Stimulated activated CD4-positive, alpha-beta T cell treated with anti-CD3 and anti-CD28 coated beads, TNF-alpha, amount 100 ng/mL, for 24 hours (primary cell): ENCODE data around the gene RAB3C.

ENCODE experiments used
- DNase-seq, 3 experiments: peaks; one replicate each; pipeline ENCODE4 v3.0.0-alpha.2; 2020; ENCODE audit warnings: low read depth in 3 of 3

The RAB3C gene

DNA sequence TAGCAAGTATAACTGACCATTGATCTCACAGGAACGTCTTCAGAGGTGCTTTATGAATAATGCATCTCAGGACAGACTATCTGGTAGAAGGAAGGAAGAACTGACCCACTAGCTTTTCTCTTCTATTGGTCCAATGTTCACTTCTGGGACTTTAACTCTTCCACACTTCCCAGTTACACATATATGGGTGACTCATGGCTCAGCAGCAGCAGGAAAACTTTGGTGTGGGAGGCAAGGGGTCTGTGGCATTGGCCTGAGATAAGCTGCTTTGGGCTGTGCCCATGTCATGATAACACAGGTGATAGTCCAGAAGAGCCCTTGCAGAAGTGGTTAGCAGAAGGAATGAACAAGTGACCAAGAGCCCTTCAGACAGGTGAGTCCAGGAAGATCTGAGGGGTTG, 148.8 kb downstream of the RAB3C start:
- DNase-seq, result no peak

DNA sequence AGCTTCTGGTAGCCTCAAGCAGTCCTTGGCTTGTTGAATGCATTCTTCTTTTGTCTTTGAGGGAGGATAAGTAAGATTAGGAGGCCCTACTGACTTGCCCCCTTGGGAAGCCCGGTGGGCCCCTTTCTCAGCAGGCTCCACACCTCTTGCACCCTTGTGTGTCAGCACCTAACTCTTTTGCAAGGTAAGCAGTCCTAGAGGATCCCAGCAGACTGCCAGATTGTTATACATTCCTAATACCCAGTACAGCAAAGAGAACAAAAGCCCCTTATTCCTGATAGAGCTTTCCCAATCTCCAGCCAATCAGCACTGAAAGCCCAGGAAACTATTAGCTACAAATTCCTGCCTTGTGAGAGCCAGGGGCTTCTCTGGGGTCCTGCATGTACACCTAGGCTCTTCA, 152.8 kb downstream of the RAB3C start:
- DNase-seq, result no peak

DNA sequence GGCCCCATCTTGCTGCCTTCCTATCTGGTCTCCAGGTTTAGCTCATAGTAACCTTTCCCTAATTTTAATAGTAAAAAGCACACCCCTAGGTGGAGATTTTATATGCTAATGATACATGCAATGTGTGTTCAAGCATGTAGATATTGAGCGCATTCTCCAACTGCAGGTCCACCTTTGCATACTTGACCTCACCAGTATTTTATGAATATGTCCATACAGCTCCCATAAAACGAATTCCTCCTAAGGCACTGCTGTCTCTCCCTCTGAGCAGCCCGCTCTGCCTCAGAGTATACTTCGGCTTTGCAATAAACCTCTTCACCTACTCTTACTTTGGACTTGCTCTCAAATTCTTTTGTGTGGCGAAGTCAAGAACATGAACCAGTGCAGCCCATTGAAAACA, 153.3 kb downstream of the RAB3C start:
- DNase-seq, result no peak

DNA sequence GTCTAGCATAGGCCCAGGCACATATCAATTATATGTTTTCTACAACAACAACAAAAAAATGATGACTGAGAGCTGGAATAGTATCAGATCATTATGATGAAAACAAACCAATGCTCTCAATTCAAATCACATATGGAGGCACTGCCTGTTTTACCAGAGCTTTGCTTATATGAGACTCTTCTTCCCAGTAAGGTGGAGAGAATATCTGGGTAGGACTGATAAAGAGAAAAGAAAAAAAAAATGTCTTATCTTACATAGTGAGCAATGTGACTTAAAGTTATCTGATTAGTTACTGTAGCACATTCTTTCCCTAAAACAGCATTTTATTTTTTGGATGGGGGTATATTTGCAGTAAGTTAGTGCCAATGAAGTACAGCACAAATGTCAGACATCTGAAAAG, 154.8 kb downstream of the RAB3C start:
- DNase-seq, result no peak

DNA sequence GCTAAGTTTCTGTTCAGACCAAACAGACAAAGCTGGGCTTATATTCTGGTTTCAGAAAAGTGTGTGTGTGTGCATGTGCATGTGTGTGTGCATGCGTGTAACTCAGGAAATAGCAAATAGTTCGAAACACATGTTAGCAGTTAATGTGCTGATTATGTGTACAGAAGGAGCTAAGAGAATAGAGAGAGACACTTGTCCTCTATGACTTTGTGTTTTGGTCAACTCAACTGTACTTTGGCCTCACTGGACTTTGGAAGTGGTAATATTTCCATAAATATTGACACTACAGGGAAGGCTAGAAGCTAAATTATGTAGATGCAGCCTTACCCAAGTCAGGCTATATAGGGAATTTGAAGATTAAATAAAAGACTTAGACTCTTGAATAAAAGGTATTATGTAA, 155.5 kb downstream of the RAB3C start:
- DNase-seq, result no peak

DNA sequence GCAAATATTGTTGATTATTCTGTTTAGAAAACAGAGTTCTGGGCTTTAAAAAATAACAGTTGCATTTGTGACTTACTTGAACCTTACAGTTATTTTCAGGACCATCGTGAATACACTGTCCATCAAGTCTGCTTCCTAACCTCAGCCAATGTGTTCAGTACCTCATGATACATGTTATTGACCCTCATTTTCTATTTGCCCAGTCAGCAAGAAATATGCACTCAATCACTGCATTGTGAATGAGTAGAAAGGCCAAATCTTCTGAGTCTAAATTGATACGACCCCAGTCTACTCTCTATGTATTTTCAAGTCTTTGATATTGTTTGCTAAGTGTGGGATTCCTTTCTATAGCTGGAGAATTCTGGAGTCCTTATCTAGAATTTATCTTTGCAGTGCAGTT, 156.2 kb downstream of the RAB3C start:
- no peak for DNase-seq

DNA sequence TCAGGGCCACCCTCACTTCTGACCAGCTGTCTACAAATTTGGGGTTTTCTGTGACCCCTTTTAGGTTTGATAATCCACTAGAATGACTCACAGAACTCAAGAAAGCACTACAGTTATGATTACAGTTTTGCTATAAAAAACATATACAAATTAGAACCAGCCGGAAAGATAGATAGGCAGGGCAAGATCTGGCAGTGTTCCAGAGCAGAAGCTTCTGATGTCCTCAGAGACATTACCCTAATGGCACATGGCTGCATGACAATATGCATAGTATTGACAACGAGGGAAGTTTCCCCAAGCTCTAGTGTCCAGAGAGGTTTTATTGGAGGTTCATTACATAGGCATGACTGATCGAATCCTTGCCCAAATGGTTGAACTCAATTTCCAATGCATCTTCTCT, 158.1 kb downstream of the RAB3C start:
- no peak for DNase-seq

DNA sequence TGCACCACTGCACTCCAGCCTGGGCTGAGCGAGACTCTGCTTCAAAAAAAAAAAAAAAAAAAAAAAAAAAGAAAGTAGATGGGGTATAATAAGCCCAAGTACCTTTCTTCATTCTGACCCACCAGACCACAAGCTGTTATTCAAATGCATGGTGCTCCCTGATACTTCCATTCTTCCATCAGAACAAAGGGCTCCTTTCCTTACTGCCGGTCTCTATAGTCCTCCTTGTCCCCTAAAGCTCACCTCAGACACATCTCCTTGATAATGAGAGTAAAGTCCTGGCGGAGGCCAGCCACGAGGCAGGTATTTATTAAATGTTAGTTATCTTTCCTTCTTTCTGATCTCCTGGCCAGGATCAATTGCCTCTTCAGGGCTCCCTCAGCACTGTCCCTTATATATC, 162.5 kb downstream of the RAB3C start:
- no peak for DNase-seq

DNA sequence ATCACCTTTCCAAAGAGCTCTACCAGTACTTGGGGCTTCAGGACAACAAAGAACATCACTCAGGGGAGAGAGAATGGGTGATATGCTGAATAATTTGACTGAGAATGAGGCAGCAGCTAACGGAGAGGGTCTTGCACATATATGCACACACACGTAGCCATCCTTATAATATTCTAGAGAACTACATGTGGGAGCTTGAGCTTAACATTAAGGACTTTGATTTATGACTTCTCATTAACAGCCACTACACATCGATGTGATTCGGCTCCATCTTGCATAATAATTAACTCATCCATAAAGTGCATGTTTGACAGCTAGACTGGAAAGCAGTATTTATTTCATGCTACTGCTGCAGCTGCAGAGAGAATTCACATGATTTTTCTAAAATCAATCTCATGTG, 163.4 kb downstream of the RAB3C start:
- no peak for DNase-seq

DNA sequence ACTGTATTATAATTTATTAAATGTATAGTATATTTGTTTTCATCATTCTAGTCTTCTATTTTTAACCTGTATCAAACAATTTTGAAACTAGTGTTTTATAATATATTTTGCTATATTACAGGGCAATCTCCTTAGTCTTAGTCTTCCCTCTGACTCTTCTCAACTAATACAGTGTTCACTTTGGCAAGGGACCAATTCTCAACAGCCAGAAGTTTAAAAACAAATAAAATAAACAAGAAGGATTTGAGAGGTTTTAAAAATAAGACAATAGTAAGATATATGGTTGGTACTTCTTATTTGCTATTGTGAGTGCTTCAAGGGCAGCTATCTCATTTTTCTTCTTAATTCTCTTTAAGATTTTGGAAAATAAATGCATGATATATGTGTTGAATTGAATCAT, 167.2 kb downstream of the RAB3C start:
- DNase-seq, result no peak

DNA sequence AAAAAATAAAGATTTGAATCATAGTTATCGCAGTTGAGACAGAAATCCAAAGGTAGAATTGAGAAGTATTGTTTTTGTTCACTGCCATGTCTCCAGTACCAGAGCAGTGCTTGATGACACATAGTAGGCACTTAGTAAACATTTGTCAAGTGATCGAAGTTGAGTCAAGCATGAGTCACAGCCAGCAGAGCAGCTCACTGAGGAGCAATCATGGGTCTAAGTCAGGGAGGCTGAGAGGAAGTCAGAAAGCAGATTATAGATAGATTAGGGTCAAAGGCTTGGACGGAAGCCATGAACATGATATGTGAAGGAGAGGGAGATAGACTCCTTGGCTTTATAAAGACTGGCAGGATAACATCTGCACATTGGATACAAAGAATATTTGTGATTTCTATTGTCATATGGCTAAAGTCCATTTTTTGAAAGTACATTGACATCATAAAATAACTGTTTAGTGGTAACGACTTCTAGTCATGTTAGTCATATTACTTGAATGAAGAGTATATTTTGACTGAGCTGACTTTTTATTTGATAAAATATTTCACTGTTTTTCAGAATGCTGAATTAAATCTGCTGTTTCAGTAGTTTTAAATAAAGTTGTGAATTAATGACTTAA, 168.5 kb downstream of the RAB3C start:
- DNase-seq, result no peak

DNA sequence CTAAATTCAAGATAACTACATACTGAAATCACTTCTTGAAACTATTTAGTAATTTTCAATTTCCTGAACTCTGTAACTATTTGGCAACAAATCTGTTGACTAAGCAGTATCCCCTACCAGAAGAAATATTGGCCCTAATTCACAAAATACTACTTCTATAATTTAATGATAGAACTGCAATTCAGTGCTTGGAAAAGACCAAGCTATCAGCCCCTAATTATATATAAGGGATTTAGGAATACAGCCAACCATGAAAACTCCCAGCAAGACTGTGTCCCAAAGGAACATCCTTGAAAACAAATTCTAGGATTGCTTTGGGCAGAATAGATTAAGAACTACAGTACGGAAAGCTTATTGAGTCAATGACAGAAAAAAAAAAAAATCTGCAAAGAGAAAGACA, 169.2 kb downstream of the RAB3C start:
- DNase-seq, result no peak

DNA sequence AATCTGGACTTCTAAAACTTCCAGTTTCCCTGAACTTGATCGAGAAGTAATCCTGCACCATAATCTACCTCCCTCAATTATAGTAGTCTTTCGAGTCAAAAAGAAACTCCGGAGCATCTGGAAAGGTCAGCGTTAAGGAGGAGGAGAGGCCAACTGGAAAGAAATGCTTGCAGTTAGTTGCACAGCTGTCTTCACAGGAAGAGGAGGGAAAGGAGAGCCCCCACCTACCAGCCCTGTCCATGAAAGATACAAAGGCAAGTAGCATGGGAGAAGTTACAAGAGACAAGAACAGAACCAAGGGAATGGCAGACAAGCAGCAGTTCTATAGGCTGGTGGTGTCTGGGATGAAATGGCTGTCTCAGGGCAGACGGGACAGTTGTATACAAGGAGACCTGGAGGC, 170.6 kb downstream of the RAB3C start:
- no peak for DNase-seq

DNA sequence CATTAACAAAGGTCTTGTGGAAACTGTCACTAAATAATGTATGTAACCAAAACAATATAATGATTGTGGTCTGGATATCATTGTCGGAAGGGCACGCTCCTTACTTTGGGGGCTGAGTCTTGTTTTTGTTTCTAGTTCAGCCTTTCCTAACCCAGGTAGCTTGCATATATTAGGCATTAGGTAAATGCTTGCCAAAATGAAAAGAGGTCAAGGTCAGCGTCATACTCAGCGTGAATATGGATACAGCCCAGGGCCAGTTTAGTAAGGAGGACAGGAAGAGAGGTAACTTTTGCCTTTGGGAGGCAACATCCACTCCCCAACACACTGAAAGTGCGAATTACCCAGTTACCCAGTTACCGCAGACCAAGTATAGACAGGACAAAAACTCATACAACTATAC, 171.4 kb downstream of the RAB3C start:
- DNase-seq, result no peak

DNA sequence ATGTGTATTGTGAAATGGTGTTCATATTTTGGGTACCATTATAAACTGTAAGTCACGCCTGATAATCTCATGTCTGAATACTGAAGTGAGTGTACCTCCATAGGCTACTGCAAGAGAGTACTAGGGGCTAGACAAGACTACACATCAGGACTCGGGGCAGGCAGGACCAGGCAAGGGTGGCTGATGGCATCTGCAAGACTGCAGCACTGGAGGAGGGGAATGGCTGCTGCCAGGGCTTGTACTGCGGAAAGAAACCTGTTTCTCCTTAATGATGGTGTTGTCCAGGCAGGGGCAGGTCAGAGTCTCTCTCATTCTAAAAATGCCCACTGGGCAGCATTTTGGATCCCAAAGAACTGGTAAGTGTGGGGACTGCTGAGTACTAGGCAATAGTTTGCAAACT, 172.5 kb downstream of the RAB3C start:
- DNase-seq, result no peak

DNA sequence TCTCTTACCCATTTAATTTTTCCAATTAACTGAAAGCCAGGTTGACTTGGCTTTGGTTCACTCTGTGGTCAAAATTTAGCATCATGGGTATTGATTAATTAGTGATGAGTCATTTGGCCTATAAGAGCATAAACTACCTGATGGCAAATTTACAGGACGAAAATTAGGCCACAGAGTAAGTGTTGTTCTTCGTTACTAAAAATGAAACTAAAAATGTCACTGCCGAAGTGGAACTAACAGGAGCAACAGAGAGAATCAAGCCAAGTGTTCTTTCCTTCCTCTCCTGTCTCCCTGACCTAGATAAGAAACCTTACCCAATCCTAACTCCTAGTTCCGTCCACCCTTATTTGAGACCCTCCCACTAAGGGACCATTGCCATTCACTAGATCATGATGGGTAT, 176.9 kb downstream of the RAB3C start:
- no peak for DNase-seq

DNA sequence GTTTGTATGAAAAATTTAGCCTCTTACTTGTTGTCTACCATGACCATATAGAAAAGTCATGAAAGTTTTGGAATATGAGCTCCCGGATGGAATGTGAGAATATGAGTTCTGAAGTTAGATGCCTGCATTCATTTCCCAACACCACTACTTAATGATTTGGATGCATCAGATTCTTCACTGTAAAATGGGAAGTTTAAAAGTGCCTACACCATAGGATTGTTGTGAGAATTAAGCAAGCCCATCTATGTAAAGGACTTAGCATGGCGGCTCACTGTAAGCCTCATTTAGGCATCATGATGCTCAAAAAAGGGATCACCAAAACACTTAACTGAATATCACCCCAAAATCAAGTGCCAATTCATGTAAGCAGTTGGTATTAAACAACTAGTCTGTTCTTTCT, 177.3 kb downstream of the RAB3C start:
- DNase-seq, result no peak

DNA sequence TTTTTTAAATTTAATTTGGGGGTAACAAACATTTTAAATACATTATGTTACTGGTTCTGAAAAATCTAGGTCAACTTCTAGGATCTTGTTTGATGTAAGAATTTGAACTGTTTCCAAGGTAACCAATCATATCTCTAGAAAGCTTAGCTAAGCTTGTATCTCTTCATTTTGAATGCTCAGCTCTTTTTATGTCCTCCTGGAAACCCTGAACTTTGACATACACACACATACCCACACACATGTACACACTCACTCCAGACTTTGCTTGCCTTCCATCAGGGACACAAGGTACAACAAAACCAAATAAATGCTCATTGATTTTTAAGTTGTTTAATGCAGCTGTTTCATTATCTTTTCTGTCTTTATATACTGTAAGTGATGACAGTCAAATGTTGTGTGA, 178.5 kb downstream of the RAB3C start:
- DNase-seq, result no peak

DNA sequence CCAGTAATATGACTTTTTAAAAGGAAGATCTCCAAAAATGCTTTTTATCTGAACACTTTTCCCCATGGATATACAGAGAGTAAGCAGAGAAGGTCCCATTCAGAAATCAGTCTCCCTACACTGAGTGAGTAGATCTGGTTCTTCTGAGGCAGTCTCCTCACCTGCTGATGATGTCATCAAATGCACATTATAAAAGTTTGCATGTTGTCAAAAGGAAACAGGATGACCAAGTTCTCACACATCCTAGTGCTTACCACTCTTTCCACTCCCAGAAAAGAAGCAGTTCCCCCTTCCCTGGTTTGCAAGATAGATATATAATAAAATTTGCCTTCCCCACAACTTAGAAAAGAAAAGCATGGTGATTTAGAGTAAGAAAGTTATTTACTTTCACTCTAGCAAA, 180.5 kb downstream of the RAB3C start:
- no peak for DNase-seq

DNA sequence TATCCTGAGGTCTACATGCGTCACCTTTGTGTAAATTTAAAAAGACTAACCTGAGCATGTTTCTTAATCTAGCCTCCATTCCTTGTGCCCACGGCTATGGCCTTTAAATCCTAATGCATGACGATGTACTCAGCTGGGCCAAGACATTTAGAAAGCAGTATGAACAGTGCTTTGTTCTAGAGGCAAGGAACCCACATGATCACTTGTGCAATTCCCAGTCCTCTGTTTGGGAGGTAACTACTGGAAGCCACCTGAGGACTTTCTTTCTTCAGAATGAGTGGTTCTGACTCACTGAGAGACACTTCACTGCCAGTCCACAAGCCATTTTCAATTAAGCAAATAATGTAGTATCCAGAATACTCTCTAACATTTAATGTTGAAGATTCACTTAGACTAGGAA, 181.3 kb downstream of the RAB3C start:
- DNase-seq, result no peak

DNA sequence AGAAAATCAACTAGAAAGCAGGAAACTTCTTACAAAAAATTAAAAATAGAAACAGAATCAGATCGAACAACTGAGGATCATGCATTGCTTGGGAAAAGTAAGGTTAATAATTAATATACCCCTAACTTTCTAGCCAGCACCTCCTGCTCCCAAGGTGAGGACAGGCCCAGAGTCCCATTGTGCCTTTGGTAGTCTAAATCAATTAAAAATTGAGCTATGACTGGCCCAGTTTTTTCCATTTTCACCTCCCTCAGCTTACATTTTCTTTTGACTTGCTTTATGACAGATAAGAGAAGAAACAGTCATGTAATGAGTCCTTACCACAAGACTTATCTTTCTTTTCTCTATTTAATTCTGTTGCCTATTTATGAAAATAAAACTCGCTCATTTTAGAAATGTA, 182.2 kb downstream of the RAB3C start:
- no peak for DNase-seq

DNA sequence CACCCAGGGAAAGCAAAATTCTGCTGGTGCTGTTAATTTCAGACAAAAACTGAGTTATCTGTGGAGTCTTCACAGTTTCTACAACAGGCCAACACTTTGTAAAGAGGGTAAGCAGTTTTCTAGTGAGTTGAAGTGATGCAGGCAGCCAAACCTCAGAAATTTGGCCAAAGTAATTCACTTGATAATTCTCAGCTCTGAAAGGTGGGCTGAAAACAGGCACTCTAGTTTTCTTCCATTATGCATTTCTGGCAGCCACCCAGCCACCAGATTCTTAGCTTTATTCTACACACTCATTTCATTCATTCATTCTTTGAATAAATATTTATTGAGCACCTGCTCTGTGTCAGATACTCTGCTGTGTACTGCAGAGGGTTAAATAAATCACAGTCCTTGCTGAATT, 184.2 kb downstream of the RAB3C start:
- no peak for DNase-seq

DNA sequence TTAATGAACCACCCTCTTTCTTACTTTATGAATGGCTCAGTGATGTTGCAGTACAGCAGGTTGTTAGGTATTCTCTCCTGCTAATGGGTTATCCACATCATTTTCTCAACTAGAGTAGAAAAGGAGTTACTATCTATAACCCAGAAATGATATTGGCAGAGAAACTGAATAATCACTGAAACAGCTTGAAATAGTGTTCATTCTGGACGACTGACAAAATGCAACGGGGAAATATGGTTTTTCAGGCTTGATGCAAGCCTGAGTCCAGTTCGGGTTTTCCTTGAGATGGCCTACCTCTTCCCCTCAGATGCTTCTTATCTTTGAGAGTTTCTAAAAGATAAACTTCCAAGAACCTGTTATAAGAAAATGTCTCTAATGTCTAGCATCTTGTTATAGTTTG, 187.3 kb downstream of the RAB3C start:
- DNase-seq, result no peak

DNA sequence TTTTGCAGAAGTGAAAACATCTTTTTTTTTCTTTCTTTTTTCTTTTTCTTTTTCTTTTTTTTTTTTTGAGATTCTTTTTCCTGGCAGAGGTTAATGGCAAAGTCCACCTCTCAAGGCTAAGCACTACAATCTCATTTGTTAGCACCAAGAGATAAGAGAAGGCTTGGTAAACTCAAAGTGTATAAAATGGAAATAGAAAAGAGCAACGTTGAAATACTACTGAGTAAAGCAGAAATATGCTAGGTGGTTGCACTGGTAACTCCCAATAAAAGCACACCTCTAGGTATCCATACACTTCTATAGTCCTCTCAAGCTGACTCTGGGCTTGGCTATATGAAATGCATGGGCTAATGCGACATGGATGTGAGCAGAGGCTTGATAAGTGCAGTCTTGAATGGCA, 188.9 kb downstream of the RAB3C start:
- DNase-seq, result no peak
